GM21528 (cell line): ENCODE results near the gene TUG1.

ENCODE experiments used
- ATAC-seq: cut with Tn5 transposase; IDR thresholded peaks from one replicate; pipeline ENCODE4 v1.9.1; 2021; ENCODE audit warnings: mild to moderate bottlenecking, moderate library complexity; ENCODE audit not compliant: unreplicated experiment, low FRiP score

Gene TUG1

DNA sequence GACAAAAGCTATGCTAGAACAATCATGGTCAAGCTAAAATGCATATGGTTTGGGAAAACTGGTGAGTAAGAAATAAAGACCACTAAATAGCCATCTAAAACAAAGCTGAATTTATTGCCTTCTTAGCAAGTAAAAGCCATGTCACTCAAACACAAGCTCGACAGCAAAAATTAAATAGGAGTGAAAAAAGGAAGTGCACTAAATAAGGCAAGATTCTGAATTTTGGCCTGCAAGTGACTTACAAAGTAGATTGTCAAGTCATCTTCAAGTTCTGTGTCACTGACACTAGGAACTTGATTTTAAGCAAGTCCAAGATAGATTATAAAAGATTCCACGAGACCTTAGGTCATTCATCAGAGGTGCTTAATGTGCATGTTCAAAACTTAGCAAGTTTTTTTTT, 27.4 kb downstream of the TUG1 start:
- no peak for ATAC-seq

DNA sequence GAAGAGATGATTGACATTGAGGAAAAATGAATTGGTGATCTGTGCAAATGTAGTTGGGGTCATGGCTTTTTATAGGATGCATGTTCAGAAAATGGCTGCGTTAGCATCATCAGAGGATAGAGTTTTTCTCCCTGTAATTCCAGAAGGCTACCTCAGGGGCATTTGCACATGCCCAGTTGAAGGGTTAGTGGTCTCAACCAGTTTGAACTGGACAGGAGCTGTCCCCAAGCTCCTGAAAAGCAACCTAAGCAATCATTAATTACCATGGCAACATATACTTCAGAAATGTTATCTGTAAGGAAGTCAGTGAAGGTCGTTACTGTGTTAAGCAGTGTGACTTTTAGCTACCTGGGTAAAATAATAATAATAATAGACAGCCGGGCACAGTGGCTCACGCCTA, 29.3 kb downstream of the TUG1 start:
- no peak for ATAC-seq

DNA sequence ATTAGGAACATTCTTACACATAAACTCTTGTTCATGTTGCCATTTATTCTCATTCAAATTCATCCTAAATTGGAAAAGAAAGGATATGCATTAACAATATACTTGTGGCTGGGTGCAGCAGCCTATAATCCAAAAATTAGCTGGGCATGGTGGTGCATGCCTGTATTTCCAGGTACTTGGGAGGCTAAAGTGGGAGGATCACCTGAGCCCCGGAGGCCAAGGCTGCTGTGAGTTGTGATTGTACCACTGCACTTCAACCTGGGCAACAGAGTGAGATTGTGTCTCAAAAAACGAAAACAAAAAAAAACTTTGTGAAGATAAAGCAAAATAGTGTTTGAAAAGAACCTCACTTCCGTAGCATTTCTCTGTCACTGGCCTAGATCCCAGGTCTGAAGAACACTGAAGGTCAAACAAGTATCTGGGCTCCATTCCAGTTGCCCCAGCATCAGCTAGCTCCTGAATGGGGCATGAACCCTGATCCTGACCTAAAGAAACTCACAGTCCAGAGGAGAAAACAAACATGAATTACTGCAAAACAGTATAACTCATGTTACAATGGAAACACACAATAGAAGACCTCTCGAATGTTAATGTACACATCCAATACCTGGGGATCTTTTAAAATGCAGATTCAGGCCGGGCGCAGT, 32.2 kb downstream of the TUG1 start:
- no peak for ATAC-seq

DNA sequence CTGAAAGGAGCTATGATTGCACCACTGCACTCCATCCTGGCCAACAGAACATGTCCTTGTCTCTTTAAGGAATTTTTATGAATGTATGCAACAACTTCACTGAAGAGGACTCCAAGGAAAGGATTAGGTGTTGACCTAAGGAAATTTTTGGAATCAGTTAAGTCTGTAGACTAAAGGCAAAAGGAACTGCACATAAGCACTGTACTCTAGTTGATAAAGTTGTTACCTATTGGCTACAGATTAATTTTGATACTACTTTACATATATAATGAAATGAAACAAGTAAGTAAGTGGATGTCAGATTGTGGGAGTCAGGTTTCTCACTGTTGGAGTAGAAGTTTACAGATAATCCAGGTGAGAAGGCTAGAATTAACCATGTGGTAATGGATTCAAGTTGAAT, 36.5 kb downstream of the TUG1 start:
- ATAC-seq, result no peak

- ATAC-seq, result no peak
Observed at GRCh38 chr22:31019191-31019930, 50.3 kb downstream of the TUG1 start.

- no peak for ATAC-seq
Observed at GRCh38 chr22:31020334-31020733, 51.3 kb downstream of the TUG1 start.

GRCh38 chr22:31022516-31022915, 53.5 kb downstream of the TUG1 start:
- no peak for ATAC-seq
